OCI-LY7 (cell line): ENCODE data around the gene GSTT2. TPM values are rescaled to one million over a fixed set of nuclear protein-coding genes. Genes with fewer than 3 reads are reported as not detected.

Experiments
- BruUV-seq: library from RNA; stranded (reverse); fragments of 400-500 nt; replicated peaks from 2 replicates; lab custom pipeline; 2021; lab: Mats Ljungman, UMichigan
- CTCF ChIA-PET: fragments of 300-600 bp; sonication (Branson Sonifier 250); formaldehyde crosslinking; loops from one replicate; lab custom pipeline; 2022; ENCODE audit warnings: antibody characterized with exemption; ENCODE audit not compliant: unreplicated experiment; lab: Charles Lee
- POLR2A ChIA-PET: fragments of 300-600 bp; sonication (Branson Sonifier 250); formaldehyde crosslinking; loops from one replicate; lab custom pipeline; 2022; ENCODE audit warnings: antibody characterized with exemption; lab: Charles Lee
- DNase-seq: peaks from one replicate; pipeline ENCODE4 v3.0.0-alpha.2; 2015; ENCODE audit warnings: low spot score
- H2AFZ ChIP-seq: fragments of 200-600 bp; sonication (generic), shearing (Covaris generic); 2 replicates; pipeline ENCODE4 v1.6.1; 2014; ENCODE audit warnings: mild to moderate bottlenecking, antibody characterized with exemption, low read length, moderate library complexity
- H3K27ac ChIP-seq: fragments of 200-600 bp; sonication (generic); 2 replicates; pipeline ENCODE4 v1.5.1; 2014; ENCODE audit warnings: mixed run types, low read depth, mild to moderate bottlenecking, moderate library complexity, low read length, inconsistent platforms; ENCODE audit not compliant: poor library complexity, severe bottlenecking
- H3K36me3 ChIP-seq: fragments of 200-600 bp; sonication (generic); 2 replicates; pipeline ENCODE4 v1.6.1; 2014; ENCODE audit warnings: mild to moderate bottlenecking, antibody characterized with exemption, low read length, moderate library complexity, mixed read lengths; ENCODE audit not compliant: insufficient read depth
- H3K4me1 ChIP-seq: fragments of 200-600 bp; sonication (generic); 2 replicates; pipeline ENCODE4 v1.5.1; 2014; ENCODE audit warnings: mild to moderate bottlenecking, low read length; ENCODE audit not compliant: insufficient read depth, poor library complexity, severe bottlenecking
- H3K4me2 ChIP-seq: fragments of 200-600 bp; sonication (generic); 2 replicates; pipeline ENCODE4 v1.6.1; 2014; ENCODE audit warnings: mild to moderate bottlenecking, low read length
- H3K4me3 ChIP-seq: fragments of 200-600 bp; sonication (generic); 2 replicates; pipeline ENCODE4 v1.5.1; 2014; ENCODE audit warnings: mild to moderate bottlenecking, low read depth, low read length; ENCODE audit not compliant: poor library complexity, severe bottlenecking
- H3K79me2 ChIP-seq: fragments of 200-600 bp; sonication (generic); 2 replicates; pipeline ENCODE4 v1.6.1; 2016; ENCODE audit warnings: low read depth, mild to moderate bottlenecking, low read length, moderate library complexity, mixed read lengths; ENCODE audit not compliant: insufficient read depth
- H3K9me2 ChIP-seq: fragments of 200-600 bp; sonication (generic); 2 replicates; pipeline ENCODE4 v1.6.1; 2016; ENCODE audit warnings: mild to moderate bottlenecking, low read length, mixed read lengths; ENCODE audit not compliant: insufficient read depth
- H3K9me3 ChIP-seq: fragments of 200-600 bp; sonication (generic); 2 replicates; pipeline ENCODE4 v1.6.1; 2014; ENCODE audit warnings: mild to moderate bottlenecking, mixed run types, low read length, mixed read lengths
- H4K20me1 ChIP-seq: fragments of 200-600 bp; sonication (generic); 2 replicates; pipeline ENCODE4 v1.6.1; 2014; ENCODE audit warnings: mild to moderate bottlenecking, antibody characterized with exemption, low read length, moderate library complexity, mixed read lengths; ENCODE audit not compliant: insufficient read depth
- CTCF ChIP-seq: fragments of 200-600 bp; sonication (generic); conservative IDR thresholded peaks from 2 replicates; pipeline ENCODE4 v1.5.1; 2014; ENCODE audit warnings: mild to moderate bottlenecking, antibody characterized with exemption, low read length, moderate library complexity, mixed read lengths
- EZH2phosphoT487 ChIP-seq: fragments of 200-600 bp; sonication (generic); IDR thresholded peaks from 2 replicates; pipeline ENCODE4 v1.6.1; 2018; ENCODE audit warnings: low read depth, borderline replicate concordance, mild to moderate bottlenecking, mixed run types, antibody characterized with exemption, low read length, moderate library complexity, mixed read lengths
- intact Hi-C: fragments of 100-400 bp; cut with micrococcal nuclease; formaldehyde crosslinking; loops from one replicate; pipeline ENCODE4 v1.10.0; 2022; ENCODE audit not compliant: unreplicated experiment
- total RNA-seq, 2 experiments: library from RNA; depleted of rRNA in 1 of 2; stranded (reverse); fragments of >200 nt in 1 of 2; shearing (Covaris generic) in 1 of 2; gene quantifications; 2 replicates each; pipeline ENCODE4 v1.2.3, GENCODE V29; 2014 to 2022

The GSTT2 gene
- total RNA-seq, 2 experiments from 2014 or later = not detected

GRCh38 chr22:24028533-24028932, 48.6 kb downstream of the GSTT2 start:
- ChIA-PET CTCF (no interaction called here), POLR2A (no interaction called here)
- peaks cover 19% of the 10 kb centered on the region for H3K36me3 ChIP-seq
- peaks cover 30% of the 10 kb centered on the region; the same call in 1 of the 2 replicates for H3K79me2 ChIP-seq
- H3K9me2 ChIP-seq = no peaks in the 10 kb centered on the region
- no peaks in the 10 kb centered on the region for H3K9me3 ChIP-seq
- no peak for TF ChIP-seq EZH2phosphoT487
- no peak for TF ChIP-seq CTCF
- no TSS peak for BruUV-seq
- H3K4me3 ChIP-seq = no peak overlapping the region
- 0 out of 2 replicates have a peak, but pooled peaks cover 5% of the 10 kb centered on the region for H4K20me1 ChIP-seq
- H3K27ac ChIP-seq = no peak overlapping the region
- no peak overlapping the region for H2AFZ ChIP-seq
- intact Hi-C loops = no loop called here
- peak overlapping the region; percentile 47 for H3K4me2 ChIP-seq
- peaks cover 16% of the 10 kb centered on the region for H3K4me1 ChIP-seq
- peak; percentile 36 for DNase-seq

GRCh38 chr22:24029304-24029703, 49.4 kb downstream of the GSTT2 start:
- no peaks in the 10 kb centered on the region for H3K9me3 ChIP-seq
- 0 out of 2 replicates have a peak, but pooled peaks cover 5% of the 10 kb centered on the region for H4K20me1 ChIP-seq
- no peak overlapping the region for H3K4me3 ChIP-seq
- no peak overlapping the region for H2AFZ ChIP-seq
- peaks cover 23% of the 10 kb centered on the region; the same call in 1 of the 2 replicates for H3K79me2 ChIP-seq
- TF ChIP-seq EZH2phosphoT487 (no peak), CTCF (no peak)
- no TSS peak for BruUV-seq
- H3K9me2 ChIP-seq = no peaks in the 10 kb centered on the region
- POLR2A ChIA-PET = interaction anchor here (1.0 to 1.6 kb wide), 2 partner anchors 11 to 24 kb away, joined by 3 to 6 read pairs; partner anchors contain the start of gene GSTT4
- peaks cover 17% of the 10 kb centered on the region for H3K36me3 ChIP-seq
- DNase-seq = no peak
- CTCF ChIA-PET = interaction anchor here (0.9 kb wide), 1 partner anchor 144 kb away, joined by 4 read pairs; no protein-coding TSS in a partner anchor
- no peak overlapping the region for H3K4me2 ChIP-seq
- peaks cover 16% of the 10 kb centered on the region for H3K4me1 ChIP-seq
- intact Hi-C loops = no loop called here
- H3K27ac ChIP-seq = no peak overlapping the region

- H3K9me3 ChIP-seq = no peaks in the 10 kb centered on the region
- ChIA-PET CTCF (no interaction called here), POLR2A (interaction anchor here (1.0 to 1.6 kb wide), 2 partner anchors 10 to 25 kb away, joined by 3 to 6 read pairs; partner anchors contain the start of gene GSTT4)
- TF ChIP-seq CTCF (no peak), EZH2phosphoT487 (no peak)
- H4K20me1 ChIP-seq = 0 out of 2 replicates have a peak, but pooled peaks cover 5% of the 10 kb centered on the region
- H3K36me3 ChIP-seq = peaks cover 13% of the 10 kb centered on the region
- H3K4me1 ChIP-seq = peaks cover 16% of the 10 kb centered on the region
- H3K4me2 ChIP-seq = no peak overlapping the region
- no peak overlapping the region for H3K27ac ChIP-seq
- no peak overlapping the region for H3K4me3 ChIP-seq
- no peaks in the 10 kb centered on the region for H3K9me2 ChIP-seq
- DNase-seq = no peak
- no peak overlapping the region for H2AFZ ChIP-seq
- BruUV-seq = no TSS peak
- H3K79me2 ChIP-seq = peaks cover 22% of the 10 kb centered on the region; the same call in 1 of the 2 replicates
- intact Hi-C loops = no loop called here
Measured at GRCh38 chr22:24030186-24030702, 50.3 kb downstream of the GSTT2 start.
